Nephron (organoid): Measurements from ENCODE around the gene RAB9A.

ENCODE experiments used
- H3K27ac Mint-ChIP-seq, 3 experiments: 2 replicates each; pipeline ENCODE4 v1.8.0; 2020; ENCODE audit warnings: mixed read lengths in 3 of 3, mild to moderate bottlenecking in 2 of 3, moderate library complexity in 1 of 3
- H3K27me3 Mint-ChIP-seq: 2 replicates; pipeline ENCODE4 v1.8.0; 2021; ENCODE audit warnings: low read depth, mild to moderate bottlenecking, moderate library complexity, mixed read lengths
- H3K36me3 Mint-ChIP-seq: 2 replicates; pipeline ENCODE4 v1.8.0; 2020; ENCODE audit warnings: low read depth, mixed read lengths
- H3K4me1 Mint-ChIP-seq: 2 replicates; pipeline ENCODE4 v1.8.0; 2020; ENCODE audit warnings: mixed read lengths
- H3K4me3 Mint-ChIP-seq, 3 experiments: 2 replicates each; pipeline ENCODE4 v1.8.0; 2020; ENCODE audit warnings: mild to moderate bottlenecking in 3 of 3, mixed read lengths in 3 of 3, moderate library complexity in 2 of 3
- H3K9me3 Mint-ChIP-seq: 2 replicates; pipeline ENCODE4 v1.8.0; 2020; ENCODE audit warnings: mixed read lengths
- CTCF ChIP-seq, 3 experiments: fragments of 200-600 bp; sonication (generic); IDR thresholded peaks; one replicate each; pipeline ENCODE4 v1.5.0; 2021; ENCODE audit warnings: antibody characterized with exemption in 3 of 3; ENCODE audit not compliant: unreplicated experiment in 3 of 3

Gene RAB9A

DNA sequence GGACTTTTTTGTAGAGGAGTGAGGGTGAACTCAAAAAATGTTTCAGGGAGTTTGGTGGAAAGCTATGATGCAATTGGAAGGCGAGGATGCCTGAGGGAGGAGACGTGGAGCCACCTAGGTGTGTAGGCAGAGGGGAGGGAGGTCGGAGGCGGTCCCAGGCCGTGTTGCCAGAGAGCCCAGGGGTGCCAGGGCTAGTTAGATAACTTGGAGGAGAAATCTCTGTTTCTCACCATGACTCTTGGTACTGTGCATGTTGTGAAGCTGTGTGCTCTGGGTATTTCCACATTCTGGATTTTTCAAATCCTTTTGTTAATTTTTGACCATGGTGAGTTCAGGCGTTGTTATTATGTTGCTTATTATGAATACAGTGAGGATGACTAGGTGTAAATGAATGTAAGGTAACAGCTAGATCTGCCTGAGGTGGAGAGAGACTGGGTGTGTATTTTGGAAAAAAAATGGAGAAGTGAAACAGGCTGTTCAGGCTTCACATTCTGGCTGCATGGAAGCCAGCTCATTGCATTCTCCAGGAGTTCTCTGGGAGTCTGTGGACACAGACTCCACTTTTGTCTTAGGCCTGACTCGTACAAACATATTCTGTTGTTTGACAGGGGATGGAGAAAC is 4.5 kb downstream of the RAB9A start:
- Mint-ChIP-seq H3K27ac (peak overlapping the region; percentile 28 to 37 (median 32)), H3K4me1 (peaks cover 43% of the 10 kb centered on the region), H3K27me3 (no peaks in the 10 kb centered on the region), H3K36me3 (no peaks in the 10 kb centered on the region), H3K9me3 (peaks cover under 1% of the 10 kb centered on the region), H3K4me3 (peak overlapping the region in 1 of 3 experiments; percentile 36)
- TF ChIP-seq CTCF (IDR thresholded peaks at IDR 0.05; ENCODE audit: unreplicated experiment in 3 of 3), result no peak

GRCh38 chrX:13694359-13694758 is 5.4 kb downstream of the RAB9A start:
- TF ChIP-seq CTCF (IDR thresholded peaks at IDR 0.05; ENCODE audit: unreplicated experiment in 3 of 3), result no peak
- Mint-ChIP-seq H3K4me3 (no peak overlapping the region), H3K9me3 (no peaks in the 10 kb centered on the region), H3K36me3 (no peaks in the 10 kb centered on the region), H3K4me1 (peaks cover 49% of the 10 kb centered on the region), H3K27ac (no peak overlapping the region), H3K27me3 (no peaks in the 10 kb centered on the region)

DNA sequence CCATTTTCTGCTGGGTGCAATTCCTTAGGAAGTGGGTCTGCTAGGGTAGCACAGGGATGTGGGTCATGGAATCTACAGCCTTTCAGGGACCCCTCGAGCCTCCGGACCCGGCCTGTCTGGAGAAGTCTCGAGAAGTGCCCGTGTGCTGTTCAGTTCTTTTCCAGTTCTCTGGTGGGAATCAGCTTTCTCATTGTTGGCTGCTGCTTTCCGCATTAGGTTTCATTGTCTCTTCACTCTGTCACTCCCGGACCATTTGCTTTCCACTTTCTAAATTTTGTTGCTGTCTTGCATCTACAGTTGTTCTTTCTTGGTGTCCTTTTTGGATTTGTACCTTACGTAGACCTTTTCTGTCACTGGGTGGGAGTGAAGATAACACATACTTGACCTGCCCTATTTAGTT is 6.1 kb downstream of the RAB9A start:
- H3K27ac Mint-ChIP-seq, result peak overlapping the region in 2 of 3 experiments; percentile 26 to 30
- H3K4me3 Mint-ChIP-seq, result peak overlapping the region in 1 of 3 experiments; percentile 15
- H3K27me3 Mint-ChIP-seq, result no peaks in the 10 kb centered on the region
- H3K9me3 Mint-ChIP-seq, result no peaks in the 10 kb centered on the region
- H3K36me3 Mint-ChIP-seq, result no peaks in the 10 kb centered on the region
- peaks cover 51% of the 10 kb centered on the region for H3K4me1 Mint-ChIP-seq
- TF ChIP-seq CTCF (IDR thresholded peaks at IDR 0.05; ENCODE audit: unreplicated experiment in 3 of 3), result no peak

- no peak overlapping the region for H3K4me3 Mint-ChIP-seq
- no peaks in the 10 kb centered on the region for H3K36me3 Mint-ChIP-seq
- no peaks in the 10 kb centered on the region for H3K9me3 Mint-ChIP-seq
- H3K4me1 Mint-ChIP-seq, result peaks cover 45% of the 10 kb centered on the region
- no peak for TF ChIP-seq CTCF (IDR thresholded peaks at IDR 0.05; ENCODE audit: unreplicated experiment in 3 of 3)
- no peak overlapping the region for H3K27ac Mint-ChIP-seq
- H3K27me3 Mint-ChIP-seq, result no peaks in the 10 kb centered on the region
Measured at GRCh38 chrX:13695601-13696115, 6.7 kb downstream of the RAB9A start.

DNA sequence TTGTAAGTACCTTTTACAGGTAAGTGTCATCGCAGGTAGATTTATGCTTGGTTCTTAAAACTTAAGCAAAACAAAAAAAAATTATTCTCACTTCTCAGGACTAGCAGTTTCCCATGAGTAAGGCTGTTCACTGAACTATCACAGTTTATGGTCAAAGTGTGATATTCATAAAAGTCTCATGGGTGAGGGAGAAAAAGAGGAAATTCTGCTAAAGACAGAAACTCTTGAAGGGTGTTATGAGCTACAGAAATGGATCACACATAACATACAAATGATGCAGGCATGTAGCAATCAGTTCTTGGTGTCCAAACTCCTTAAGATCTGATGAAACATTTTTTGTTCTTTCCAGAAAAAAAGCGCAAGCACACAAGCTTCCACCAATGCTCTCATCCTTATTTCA is 8.5 kb downstream of the RAB9A start:
- no peaks in the 10 kb centered on the region for H3K9me3 Mint-ChIP-seq
- peaks cover 39% of the 10 kb centered on the region for H3K4me1 Mint-ChIP-seq
- H3K4me3 Mint-ChIP-seq, result no peak overlapping the region
- H3K27me3 Mint-ChIP-seq, result no peaks in the 10 kb centered on the region
- no peak for TF ChIP-seq CTCF (IDR thresholded peaks at IDR 0.05; ENCODE audit: unreplicated experiment in 3 of 3)
- H3K27ac Mint-ChIP-seq, result no peak overlapping the region
- H3K36me3 Mint-ChIP-seq, result no peaks in the 10 kb centered on the region

DNA sequence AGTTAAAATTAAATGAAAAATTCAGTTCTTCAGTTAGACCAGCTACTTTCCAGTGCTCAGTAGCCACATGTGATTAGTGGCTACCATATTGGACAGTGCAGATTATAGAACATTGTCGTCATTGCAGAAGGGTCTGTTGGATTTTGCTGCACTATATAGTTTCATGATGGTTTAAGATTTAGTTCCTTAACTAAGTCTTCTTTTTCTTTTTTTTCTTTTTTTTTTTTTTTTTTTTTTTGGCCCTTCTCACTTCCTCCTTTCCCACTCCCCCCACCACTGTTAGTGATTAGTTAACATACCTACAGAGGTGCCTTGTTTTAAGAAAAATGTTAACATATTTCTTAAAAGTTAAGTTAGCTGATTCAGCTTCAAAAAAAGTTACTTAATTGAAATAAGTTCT is 9.0 kb downstream of the RAB9A start:
- Mint-ChIP-seq H3K4me1 (peaks cover 34% of the 10 kb centered on the region), H3K36me3 (no peaks in the 10 kb centered on the region), H3K27ac (no peak overlapping the region), H3K4me3 (no peak overlapping the region), H3K9me3 (no peaks in the 10 kb centered on the region), H3K27me3 (no peaks in the 10 kb centered on the region)
- TF ChIP-seq CTCF (IDR thresholded peaks at IDR 0.05; ENCODE audit: unreplicated experiment in 3 of 3), result no peak
